ENCODE data around the gene CENPP. TPM values are rescaled to one million over a fixed set of nuclear protein-coding genes. Genes with fewer than 3 reads are reported as not detected.
A peak's percentile ranks its signal among the peaks of the same experiment; 100 is the strongest.

Gene CENPP
- total RNA-seq, 2 donors from 2014 or later = 1.1 to 1.2 TPM

GRCh38 chr9:92642041-92642451 lies 316.3 kb downstream of the CENPP start:
- DNase-seq (ENCODE audit: low spot score) = peak; percentile 49
- Histone ChIP-seq H3K27me3 (no peaks in the 10 kb centered on the region), H3K27ac (no peak overlapping the region), H3K4me3 (no peak overlapping the region), H3K36me3 (peaks cover 94% of the 10 kb centered on the region), H3K4me1 (no peaks in the 10 kb centered on the region), H3K9me3 (no peaks in the 10 kb centered on the region)
- no peak for TF ChIP-seq CTCF (IDR thresholded peaks at IDR 0.05)

GRCh38 chr9:92642564-92642963 lies 316.8 kb downstream of the CENPP start:
- H3K27me3 ChIP-seq = no peaks in the 10 kb centered on the region
- DNase-seq (ENCODE audit: low spot score) = peak; percentile 23
- no peaks in the 10 kb centered on the region for H3K9me3 ChIP-seq
- no peak for TF ChIP-seq CTCF (IDR thresholded peaks at IDR 0.05)
- H3K36me3 ChIP-seq = peaks cover 94% of the 10 kb centered on the region
- H3K27ac ChIP-seq = no peak overlapping the region
- no peak overlapping the region for H3K4me3 ChIP-seq
- no peaks in the 10 kb centered on the region for H3K4me1 ChIP-seq

- H3K27me3 ChIP-seq = no peaks in the 10 kb centered on the region
- H3K36me3 ChIP-seq = peaks cover 97% of the 10 kb centered on the region
- no peaks in the 10 kb centered on the region for H3K9me3 ChIP-seq
- H3K4me1 ChIP-seq = peaks cover 0 to 6% of the 10 kb centered on the region in 2 donors
- DNase-seq (ENCODE audit: low spot score) = no peak
- H3K27ac ChIP-seq = no peak overlapping the region
- no peak overlapping the region for H3K4me3 ChIP-seq
- no peak for TF ChIP-seq CTCF (IDR thresholded peaks at IDR 0.05)
Measured at GRCh38 chr9:92644278-92644677, 318.5 kb downstream of the CENPP start.

- peak; percentile 32 for DNase-seq (ENCODE audit: low spot score)
- Histone ChIP-seq H3K9me3 (no peaks in the 10 kb centered on the region), H3K27me3 (no peaks in the 10 kb centered on the region), H3K4me3 (no peak overlapping the region), H3K36me3 (peaks cover 93% of the 10 kb centered on the region), H3K4me1 (peaks cover 0 to 6% of the 10 kb centered on the region in 2 donors), H3K27ac (no peak overlapping the region)
- TF ChIP-seq CTCF (IDR thresholded peaks at IDR 0.05) = no peak
Measured at GRCh38 chr9:92645041-92645440, 319.3 kb downstream of the CENPP start.

GRCh38 chr9:92647671-92648473 lies 322.1 kb downstream of the CENPP start:
- Histone ChIP-seq H3K27ac (no peak overlapping the region), H3K9me3 (no peaks in the 10 kb centered on the region), H3K4me1 (peaks cover 0 to 16% of the 10 kb centered on the region in 2 donors), H3K4me3 (no peak overlapping the region), H3K36me3 (peaks cover 69% of the 10 kb centered on the region), H3K27me3 (no peaks in the 10 kb centered on the region)
- no peak for TF ChIP-seq CTCF (IDR thresholded peaks at IDR 0.05)
- peak; percentile 52 for DNase-seq (ENCODE audit: low spot score)

All from right atrium auricular region (tissue), 2 donors.